GM21526 (cell line): ENCODE results near the gene C16orf90.
"Not testable (repeated sequence)": the region's sequence is repeated elsewhere in the genome, so short reads cannot be mapped to it uniquely, and the experiment has no call there.

Experiments
- ATAC-seq: cut with Tn5 transposase; IDR thresholded peaks from one replicate; pipeline ENCODE4 v1.9.1; 2021; ENCODE audit warnings: moderate library complexity; ENCODE audit not compliant: unreplicated experiment, low FRiP score

The C16orf90 gene

DNA sequence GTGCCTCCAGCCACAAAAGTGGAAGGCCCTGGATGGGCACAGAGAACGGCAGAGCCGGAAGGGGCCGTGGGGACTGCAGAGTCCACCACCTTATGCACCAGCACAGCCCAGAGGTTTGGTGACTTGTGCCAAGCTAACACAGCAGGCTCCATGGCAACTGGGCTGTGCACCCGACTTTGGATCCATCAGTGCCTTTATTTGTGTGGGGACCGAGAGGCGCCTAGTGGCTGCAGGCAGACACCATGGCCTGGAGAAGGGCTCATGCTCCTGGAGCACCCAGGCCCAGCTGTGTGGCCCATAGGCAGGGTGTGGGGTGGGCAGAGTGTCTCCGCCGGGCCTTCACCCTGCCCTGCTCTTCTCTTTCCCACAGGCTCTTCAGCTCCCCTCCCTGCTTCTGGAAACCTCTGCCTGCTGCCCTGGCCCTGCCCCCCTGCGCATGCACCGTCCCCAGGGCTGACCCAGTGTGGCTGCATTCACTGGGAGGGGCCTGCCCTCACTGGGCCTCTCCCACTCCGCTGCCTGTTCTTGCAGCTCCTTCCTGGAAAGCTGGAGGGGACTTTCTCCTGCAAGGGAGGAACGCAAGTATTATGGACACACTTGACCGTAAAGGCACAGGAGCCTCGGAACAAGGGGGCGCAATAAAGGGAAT lies 10.1 kb downstream of the C16orf90 start:
- ATAC-seq = no peak

DNA sequence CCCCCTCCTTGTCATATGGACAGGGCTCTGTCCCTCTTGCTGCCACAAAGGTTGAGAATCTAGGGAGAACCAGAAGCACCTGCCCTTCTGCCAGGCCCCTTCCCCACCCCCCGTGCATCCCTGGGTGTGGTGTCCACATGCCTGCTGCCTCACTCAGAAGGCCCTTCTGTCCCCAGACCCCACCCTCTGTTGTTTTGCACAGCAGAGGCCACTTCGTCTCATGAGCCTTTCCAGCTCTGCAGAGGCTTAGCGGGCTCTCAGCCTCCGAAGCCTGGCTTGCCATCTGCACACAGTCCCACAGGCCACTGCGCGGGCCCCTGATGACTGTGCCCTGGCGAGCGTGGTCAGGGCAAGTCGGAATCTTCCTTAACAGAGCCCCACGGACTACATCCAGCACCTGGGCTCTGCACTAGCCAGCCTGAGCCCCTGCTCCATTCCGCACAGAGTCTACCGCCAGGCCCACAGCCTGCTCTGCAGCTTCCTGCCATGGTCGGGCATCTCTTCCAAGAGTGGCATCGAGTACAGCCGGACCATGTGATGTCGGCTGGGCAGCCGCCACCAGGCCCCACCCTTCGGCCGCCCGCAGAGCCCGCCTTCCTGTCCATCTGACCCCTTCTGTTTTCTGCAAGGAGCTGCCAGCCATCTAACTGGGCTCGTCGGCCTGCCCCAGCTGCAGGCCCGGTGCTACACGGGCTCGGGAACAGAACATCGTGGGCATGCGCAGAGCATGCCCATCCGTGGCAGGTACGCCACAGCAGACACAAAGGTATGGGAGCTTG lies 10.8 kb downstream of the C16orf90 start:
- no peak for ATAC-seq

DNA sequence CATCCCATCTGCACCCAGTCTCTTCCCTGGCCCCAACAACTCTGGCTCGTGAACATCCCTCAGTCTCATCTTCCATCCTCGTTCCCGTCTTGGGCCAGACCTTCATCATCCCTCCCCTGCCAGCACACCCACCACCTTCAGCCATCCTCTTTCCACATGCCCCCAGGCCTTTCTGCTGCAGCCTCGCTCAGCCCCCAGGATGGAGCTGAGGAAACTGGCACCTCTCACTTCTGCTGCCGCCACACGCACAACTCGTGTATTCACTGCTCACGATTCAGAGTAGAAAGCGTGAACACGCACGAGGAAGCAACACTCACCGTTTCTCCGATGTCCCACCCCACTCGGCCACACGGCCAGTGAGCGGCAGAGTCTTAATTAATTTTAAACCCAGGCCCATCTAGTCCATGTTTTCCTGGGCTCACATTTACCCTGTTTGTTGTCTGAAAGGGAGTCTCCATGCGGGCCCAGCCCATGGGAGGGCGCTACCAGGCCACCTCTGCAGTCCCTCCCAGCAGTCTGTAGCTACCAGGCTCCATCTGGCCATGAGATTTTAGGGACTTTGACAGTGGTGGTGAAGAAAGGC lies 12.5 kb downstream of the C16orf90 start:
- no peak for ATAC-seq

DNA sequence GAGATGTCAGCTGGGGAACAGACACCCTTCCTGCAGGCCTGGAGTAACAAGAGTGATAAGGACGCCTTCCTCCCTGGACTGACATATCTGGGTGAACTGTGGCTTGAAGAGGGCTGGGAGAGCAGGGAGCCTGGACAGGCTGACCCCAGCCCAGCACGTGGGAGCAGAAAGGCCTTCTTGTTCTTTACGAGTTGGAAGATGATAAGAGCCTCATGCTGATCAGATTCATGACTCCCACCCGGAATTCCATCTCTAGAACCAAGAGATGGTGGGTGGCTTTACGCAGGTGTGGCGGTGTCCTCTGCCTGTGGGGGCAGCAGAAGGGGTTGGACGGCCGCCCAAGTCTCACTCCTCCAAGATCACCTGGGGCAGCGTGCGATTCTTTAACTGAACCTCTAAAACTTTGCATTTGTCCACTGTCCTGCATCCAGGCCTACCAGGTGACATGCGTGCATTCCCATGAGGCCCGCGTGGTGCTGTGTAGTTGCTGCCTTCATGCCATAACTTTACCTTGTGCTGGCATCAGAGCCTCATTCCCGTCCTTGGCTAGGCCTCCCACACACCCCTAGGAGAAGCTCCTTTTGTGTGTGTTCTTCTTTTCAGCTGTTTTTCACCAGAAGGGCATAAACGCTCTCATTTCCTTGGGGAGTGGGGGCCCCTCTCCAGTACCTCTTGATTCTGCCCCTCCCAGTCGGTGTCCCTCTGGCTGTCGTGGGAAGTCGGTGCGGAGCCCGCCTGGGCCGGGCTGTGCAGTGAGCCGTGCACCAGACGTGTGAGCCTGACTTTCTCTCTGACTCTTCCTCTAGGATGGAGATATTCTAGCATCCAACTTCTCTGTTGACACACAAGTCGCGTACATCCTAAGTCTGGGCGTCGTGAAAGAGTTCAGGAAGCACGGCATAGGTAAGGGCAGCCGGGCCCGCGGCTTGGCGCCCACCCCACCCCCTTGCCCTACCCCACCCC lies 13.3 kb downstream of the C16orf90 start:
- ATAC-seq = no peak

GRCh38 chr16:3480901-3481695 lies 14.2 kb downstream of the C16orf90 start:
- no peak for ATAC-seq

DNA sequence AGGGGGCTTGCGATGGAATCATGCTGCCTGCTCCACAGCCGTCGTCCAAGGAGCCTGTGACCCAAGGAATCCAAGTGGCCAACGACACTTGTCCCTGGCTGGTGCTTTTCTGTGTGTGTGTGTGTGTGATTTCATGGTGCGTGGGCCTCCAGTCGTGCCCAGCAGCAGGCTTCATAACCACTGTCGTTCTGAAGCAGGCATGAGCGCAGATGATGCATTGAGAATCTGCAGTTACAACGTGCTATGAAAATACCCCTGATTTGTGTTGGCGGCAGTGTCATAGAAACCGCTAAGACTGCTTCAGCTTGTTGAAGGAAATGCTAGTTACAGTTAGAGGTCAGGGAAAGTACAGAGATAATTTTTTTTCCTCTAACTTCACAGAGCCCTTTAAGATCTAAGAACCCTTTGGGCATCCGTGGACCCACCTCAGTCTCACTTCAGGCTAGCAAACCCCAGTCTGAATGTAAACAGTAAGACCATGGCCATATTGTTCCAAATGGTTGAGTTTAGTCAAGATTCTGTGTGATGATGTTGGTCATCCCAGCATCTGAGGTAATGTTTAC lies 15.6 kb downstream of the C16orf90 start:
- no peak for ATAC-seq

- ATAC-seq = no peak
Observed at GRCh38 chr16:3478242-3478925, 16.9 kb downstream of the C16orf90 start.

- ATAC-seq = no peak
Observed at GRCh38 chr16:3476409-3476808, 18.9 kb downstream of the C16orf90 start.

GRCh38 chr16:3475604-3476375 lies 19.5 kb downstream of the C16orf90 start:
- ATAC-seq = no peak

DNA sequence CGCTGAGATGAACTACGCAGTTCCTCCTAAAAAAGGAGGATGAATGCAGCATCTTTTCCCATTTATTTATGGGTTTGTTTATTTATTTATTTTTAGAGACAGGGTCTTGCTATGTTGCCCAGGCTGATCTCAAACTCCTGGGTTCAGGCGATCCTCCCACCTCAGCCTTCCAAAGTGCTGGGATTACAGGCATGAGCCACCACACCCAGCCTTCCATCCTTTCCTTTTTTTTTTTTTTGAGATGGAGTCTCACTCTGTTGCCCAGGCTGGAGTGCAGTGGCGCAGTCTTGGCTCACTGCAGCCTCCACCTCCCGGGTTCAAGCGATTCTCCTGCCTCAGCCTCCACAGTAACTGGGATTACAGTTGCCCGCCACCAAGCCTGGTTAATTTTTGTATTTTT lies 20.4 kb downstream of the C16orf90 start:
- ATAC-seq = not testable (repeated sequence)

GRCh38 chr16:3474136-3474779 lies 21.0 kb downstream of the C16orf90 start:
- ATAC-seq = no peak

GRCh38 chr16:3473596-3473943 lies 21.7 kb downstream of the C16orf90 start:
- ATAC-seq = not testable (repeated sequence)

- no peak for ATAC-seq
Observed at GRCh38 chr16:3472878-3473595, 22.3 kb downstream of the C16orf90 start.

DNA sequence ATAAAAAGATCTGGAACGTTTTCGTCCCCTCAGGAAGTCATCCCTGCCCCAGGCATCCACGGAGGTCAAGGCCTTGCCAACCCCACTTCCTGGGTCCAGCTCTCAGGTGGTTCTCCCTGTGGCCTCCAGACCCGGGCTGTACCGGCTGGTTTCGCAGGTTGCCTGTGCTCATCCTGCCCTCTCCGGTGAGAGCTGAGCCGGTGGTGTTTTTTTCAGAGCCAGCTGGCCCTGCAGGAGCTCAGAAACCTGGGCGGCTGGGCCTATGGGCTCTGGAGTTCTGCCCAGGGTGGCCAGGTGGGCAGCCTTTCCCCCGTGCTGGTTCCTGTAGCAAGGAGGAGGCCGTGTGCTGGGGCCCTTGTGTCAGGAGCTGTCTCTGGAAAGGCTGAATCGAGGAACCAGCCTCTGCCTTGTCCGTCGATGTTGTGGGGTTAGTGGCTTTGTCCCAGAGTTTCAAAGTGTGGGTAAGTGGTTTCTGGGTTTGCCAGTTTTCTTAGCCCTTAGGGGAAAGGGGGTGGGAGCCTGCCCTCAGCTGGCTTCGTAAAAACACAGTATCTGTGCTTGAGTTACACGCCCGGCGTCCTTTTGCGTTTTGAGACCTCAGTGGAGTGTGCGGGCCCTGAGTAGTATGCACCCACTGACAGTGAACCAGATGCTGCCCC lies 23.6 kb downstream of the C16orf90 start:
- no peak for ATAC-seq

- no peak for ATAC-seq
Observed at GRCh38 chr16:3470723-3471122, 24.6 kb downstream of the C16orf90 start.

DNA sequence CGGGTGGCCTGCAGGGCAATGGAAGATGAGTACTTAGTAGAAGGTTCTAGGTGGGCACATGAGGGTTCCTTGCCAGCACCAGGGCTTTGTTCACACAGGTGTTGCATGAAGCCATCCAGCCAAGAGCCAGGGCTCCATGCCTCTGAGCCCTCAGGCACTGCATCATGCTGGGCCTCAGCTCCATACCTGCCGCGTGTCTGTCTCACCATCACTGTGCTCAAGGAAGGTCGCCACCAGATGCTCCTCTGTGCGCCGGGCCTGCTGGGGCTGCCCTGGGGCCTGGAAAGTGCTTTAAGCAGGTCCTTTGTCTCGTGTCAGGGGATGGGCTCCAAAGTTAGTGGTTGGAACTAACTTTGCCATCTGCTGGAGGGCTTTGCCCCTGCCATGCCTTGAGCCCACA lies 25.6 kb downstream of the C16orf90 start:
- ATAC-seq = no peak

DNA sequence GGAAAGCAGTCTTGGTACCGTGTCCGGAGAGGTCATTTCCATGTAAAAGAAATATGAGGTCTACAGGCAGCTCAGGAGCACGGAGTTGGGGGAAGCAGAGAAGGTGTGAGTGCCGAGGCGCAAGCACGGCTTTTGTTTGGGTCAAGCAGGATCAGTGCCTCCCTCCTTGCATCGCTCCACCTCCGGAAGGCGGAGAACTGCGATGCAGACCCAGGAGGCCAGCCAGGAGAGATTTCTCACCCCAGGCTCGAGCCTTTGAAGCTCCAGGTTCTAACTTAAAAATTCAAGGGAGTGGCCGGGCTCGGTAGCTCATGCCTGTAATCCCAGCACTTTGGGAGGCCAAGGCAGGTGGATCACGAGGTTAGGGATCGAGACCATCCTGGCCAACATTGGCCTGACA lies 26.8 kb downstream of the C16orf90 start:
- ATAC-seq = no peak
